Keratinocyte (primary cell): Measurements from ENCODE around the gene THSD8.

Experiments
- EZH2 ChIP-seq: IDR thresholded peaks from one replicate; pipeline ENCODE4 v1.6.1; 2012; ENCODE audit warnings: inconsistent platforms, mild to moderate bottlenecking, low read length, moderate library complexity
- TF ChIP-seq, protein P1 (sequence below), 3 experiments: IDR thresholded peaks in 1 of 3; conservative IDR thresholded peaks in 1 of 3; optimal IDR thresholded peaks in 1 of 3; 2 replicates in 2 of 3; 3 replicates in 1 of 3; pipeline versions ENCODE3 to v1.5.1; 2011; ENCODE audit warnings: low read length in 3 of 3, mild to moderate bottlenecking in 3 of 3, moderate library complexity in 2 of 3, control low read depth in 1 of 3, inconsistent platforms in 1 of 3; ENCODE audit not compliant: insufficient read depth in 2 of 3; ENCODE audit errors: extremely low read depth in 1 of 3

DNA sequence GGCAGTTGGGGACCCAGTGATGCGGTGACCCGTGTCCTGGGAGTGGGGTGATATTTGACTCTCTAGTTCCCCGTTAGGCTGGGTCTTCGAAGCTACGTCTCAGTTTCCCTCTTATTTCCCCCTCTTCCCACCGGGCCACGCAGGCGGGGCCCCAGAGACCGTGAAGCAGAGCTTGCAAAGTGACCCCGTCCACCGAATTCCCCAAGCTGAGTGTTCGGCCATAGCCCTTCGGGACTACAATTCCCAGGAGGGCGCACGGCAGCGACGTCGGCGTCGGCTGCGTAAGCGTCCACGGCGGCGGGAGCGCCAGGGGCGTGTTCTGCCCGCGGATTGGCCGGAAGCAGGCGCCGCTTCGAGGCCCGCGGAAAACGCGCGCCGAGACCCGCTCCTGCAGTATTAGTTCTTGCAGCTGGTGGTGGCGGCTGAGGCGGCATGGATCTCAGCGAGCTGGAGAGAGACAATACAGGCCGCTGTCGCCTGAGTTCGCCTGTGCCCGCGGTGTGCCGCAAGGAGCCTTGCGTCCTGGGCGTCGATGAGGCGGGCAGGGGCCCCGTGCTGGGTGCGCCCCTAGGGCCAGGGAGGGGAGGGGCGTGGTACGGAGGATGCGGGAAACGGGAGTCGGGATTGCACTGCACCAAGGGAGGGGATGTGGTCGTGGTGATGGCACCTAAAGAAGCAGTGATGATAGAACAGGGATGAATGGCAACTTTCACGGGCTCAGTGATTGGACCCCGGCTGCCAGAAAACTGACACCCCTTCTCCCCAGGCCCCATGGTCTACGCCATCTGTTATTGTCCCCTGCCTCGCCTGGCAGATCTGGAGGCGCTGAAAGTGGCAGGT lies 4.6 kb downstream of the THSD8 start, which contains the start of gene RNASEH2A:
- TF ChIP-seq, protein P1, sequence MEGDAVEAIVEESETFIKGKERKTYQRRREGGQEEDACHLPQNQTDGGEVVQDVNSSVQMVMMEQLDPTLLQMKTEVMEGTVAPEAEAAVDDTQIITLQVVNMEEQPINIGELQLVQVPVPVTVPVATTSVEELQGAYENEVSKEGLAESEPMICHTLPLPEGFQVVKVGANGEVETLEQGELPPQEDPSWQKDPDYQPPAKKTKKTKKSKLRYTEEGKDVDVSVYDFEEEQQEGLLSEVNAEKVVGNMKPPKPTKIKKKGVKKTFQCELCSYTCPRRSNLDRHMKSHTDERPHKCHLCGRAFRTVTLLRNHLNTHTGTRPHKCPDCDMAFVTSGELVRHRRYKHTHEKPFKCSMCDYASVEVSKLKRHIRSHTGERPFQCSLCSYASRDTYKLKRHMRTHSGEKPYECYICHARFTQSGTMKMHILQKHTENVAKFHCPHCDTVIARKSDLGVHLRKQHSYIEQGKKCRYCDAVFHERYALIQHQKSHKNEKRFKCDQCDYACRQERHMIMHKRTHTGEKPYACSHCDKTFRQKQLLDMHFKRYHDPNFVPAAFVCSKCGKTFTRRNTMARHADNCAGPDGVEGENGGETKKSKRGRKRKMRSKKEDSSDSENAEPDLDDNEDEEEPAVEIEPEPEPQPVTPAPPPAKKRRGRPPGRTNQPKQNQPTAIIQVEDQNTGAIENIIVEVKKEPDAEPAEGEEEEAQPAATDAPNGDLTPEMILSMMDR (optimal IDR thresholded peaks at IDR 0.05 in 1 of 3, IDR thresholded peaks at IDR 0.05 in 1 of 3, conservative IDR thresholded peaks at IDR 0.05 in 1 of 3; ENCODE audit: extremely low read depth in 1 of 3, insufficient read depth in 2 of 3, low read length in 3 of 3) = peak in 1 of 3 experiments; percentile 2
- TF ChIP-seq EZH2 = no peak
